ENCODE results near the gene CDH13.
A peak's percentile ranks its signal among the peaks of the same experiment; 100 is the strongest.

CDH13 gene

DNA sequence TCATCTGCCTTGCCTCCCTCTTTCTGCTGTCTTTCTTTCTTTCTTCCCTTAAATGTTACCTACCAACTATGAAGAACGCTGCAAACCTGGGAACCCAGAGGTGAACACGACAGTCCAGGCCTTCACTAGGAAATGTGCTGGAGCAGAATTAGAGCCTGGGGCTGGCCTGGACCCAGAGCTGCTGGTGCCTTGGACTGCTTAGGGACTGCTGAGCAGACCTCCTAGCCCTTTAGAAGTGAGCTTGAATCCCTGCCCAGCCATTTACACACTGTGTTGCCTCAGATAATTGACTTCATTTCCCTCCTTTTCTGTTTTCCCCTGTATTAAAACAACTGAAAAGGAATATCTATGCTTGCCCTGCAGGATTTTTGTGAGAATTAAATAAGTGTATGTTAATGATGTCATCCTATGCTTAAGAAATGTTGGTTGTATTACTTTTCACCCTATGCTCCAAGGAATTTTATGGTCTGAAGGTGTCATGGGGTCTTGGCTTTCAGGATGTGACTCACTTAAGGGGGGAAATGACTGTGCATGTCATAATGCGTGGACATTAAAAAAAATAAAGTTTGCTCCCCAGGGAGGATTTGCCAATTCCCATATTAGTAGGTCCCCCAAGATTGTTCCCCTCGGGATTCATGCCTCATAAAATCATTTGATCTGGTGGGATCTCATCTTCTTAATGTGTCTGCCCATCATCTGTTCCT lies 11.5 kb downstream of the CDH13 start:
- Histone ChIP-seq H3K27me3 (replicated peaks; ENCODE audit: control insufficient read depth, insufficient read depth, low read length) (no peaks in the 10 kb centered on the region), H3K36me3 (ENCODE audit: control insufficient read depth, insufficient read depth, low read length) (no peaks in the 10 kb centered on the region), H3K4me3 (replicated peaks; ENCODE audit: low read depth, low read length) (no peak overlapping the region)
- DNase-seq (ENCODE audit: extremely low read depth, insufficient read length) = no peak
- TF ChIP-seq, protein P1, sequence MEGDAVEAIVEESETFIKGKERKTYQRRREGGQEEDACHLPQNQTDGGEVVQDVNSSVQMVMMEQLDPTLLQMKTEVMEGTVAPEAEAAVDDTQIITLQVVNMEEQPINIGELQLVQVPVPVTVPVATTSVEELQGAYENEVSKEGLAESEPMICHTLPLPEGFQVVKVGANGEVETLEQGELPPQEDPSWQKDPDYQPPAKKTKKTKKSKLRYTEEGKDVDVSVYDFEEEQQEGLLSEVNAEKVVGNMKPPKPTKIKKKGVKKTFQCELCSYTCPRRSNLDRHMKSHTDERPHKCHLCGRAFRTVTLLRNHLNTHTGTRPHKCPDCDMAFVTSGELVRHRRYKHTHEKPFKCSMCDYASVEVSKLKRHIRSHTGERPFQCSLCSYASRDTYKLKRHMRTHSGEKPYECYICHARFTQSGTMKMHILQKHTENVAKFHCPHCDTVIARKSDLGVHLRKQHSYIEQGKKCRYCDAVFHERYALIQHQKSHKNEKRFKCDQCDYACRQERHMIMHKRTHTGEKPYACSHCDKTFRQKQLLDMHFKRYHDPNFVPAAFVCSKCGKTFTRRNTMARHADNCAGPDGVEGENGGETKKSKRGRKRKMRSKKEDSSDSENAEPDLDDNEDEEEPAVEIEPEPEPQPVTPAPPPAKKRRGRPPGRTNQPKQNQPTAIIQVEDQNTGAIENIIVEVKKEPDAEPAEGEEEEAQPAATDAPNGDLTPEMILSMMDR (IDR thresholded peaks at IDR 0.05; ENCODE audit: insufficient read depth, low read length, poor library complexity, severe bottlenecking) = no peak

- H3K4me3 ChIP-seq (replicated peaks; ENCODE audit: low read depth, low read length) = no peak overlapping the region
- DNase-seq (ENCODE audit: extremely low read depth, insufficient read length) = no peak
- no peaks in the 10 kb centered on the region for H3K27me3 ChIP-seq (replicated peaks; ENCODE audit: control insufficient read depth, insufficient read depth, low read length)
- TF ChIP-seq, protein P1 (IDR thresholded peaks at IDR 0.05; ENCODE audit: insufficient read depth, low read length, poor library complexity, severe bottlenecking) = no peak
- no peaks in the 10 kb centered on the region for H3K36me3 ChIP-seq (ENCODE audit: control insufficient read depth, insufficient read depth, low read length)
Observed at GRCh38 chr16:82639263-82639662, 12.5 kb downstream of the CDH13 start.

DNA sequence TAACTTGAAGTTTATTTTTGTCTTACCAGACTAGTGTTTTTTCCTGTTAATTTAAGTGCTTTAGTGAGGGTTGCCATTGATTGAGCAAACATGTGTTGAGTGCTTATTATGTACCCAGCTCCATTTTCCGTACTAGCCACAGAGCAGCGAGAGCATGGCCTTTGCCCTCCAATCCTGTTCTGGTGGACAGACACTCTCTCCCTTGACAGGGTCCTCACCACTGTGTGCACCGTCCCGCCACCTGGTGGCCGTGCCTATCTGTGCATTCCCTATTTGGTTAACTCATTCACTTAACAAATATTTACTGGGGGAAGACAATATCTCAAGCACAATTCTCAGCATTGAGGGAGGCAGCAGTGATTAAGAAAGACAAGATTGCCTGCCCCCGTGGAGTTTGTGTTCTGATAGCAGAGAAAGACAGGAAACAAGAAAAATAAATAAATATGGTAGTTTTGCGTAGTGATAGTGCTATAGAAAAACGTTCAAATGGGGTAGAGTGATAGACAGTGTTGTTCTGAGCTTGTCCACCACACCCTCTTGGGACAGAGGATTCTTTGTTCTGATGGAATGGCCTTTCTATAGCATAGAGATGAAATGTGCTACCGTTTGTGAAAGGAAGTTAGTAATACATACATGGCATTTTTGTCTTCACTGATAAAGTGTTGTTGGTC lies 13.0 kb downstream of the CDH13 start:
- H3K27me3 ChIP-seq (replicated peaks; ENCODE audit: control insufficient read depth, insufficient read depth, low read length) = no peaks in the 10 kb centered on the region
- DNase-seq (ENCODE audit: extremely low read depth, insufficient read length) = peak; percentile 39
- H3K4me3 ChIP-seq (replicated peaks; ENCODE audit: low read depth, low read length) = no peak overlapping the region
- TF ChIP-seq, protein P1 (IDR thresholded peaks at IDR 0.05; ENCODE audit: insufficient read depth, low read length, poor library complexity, severe bottlenecking) = peak; percentile 89
- no peaks in the 10 kb centered on the region for H3K36me3 ChIP-seq (ENCODE audit: control insufficient read depth, insufficient read depth, low read length)

- no peak overlapping the region for H3K4me3 ChIP-seq (replicated peaks; ENCODE audit: low read depth, low read length)
- DNase-seq (ENCODE audit: extremely low read depth, insufficient read length) = no peak
- no peaks in the 10 kb centered on the region for H3K27me3 ChIP-seq (replicated peaks; ENCODE audit: control insufficient read depth, insufficient read depth, low read length)
- no peaks in the 10 kb centered on the region for H3K36me3 ChIP-seq (ENCODE audit: control insufficient read depth, insufficient read depth, low read length)
- TF ChIP-seq, protein P1 (IDR thresholded peaks at IDR 0.05; ENCODE audit: insufficient read depth, low read length, poor library complexity, severe bottlenecking) = peak; percentile 57
Observed at GRCh38 chr16:82641336-82641984, 14.7 kb downstream of the CDH13 start.

- no peak for DNase-seq (ENCODE audit: extremely low read depth, insufficient read length)
- Histone ChIP-seq H3K27me3 (replicated peaks; ENCODE audit: control insufficient read depth, insufficient read depth, low read length) (no peaks in the 10 kb centered on the region), H3K4me3 (replicated peaks; ENCODE audit: low read depth, low read length) (no peak overlapping the region), H3K36me3 (ENCODE audit: control insufficient read depth, insufficient read depth, low read length) (no peaks in the 10 kb centered on the region)
- TF ChIP-seq, protein P1 (IDR thresholded peaks at IDR 0.05; ENCODE audit: insufficient read depth, low read length, poor library complexity, severe bottlenecking) = no peak
Observed at GRCh38 chr16:82643136-82643535, 16.4 kb downstream of the CDH13 start.
